Thyroid gland (tissue), 4 donors: ENCODE data around the gene CD200. TPM values are rescaled to one million over a fixed set of nuclear protein-coding genes. Genes with fewer than 3 reads are reported as not detected.

ENCODE experiments used
- DNase-seq, 2 donors: peaks; one replicate each; pipeline ENCODE4 v3.0.0-alpha.2; 2019
- H3K27ac ChIP-seq, 3 donors: fragments of 200-600 bp; sonication (generic); 1 replicate in 2 of 3; 2 replicates in 1 of 3; pipeline ENCODE4 v1.5.1; 2016 to 2019; ENCODE audit warnings: mild to moderate bottlenecking in 1 of 3, moderate library complexity in 1 of 3
- H3K27me3 ChIP-seq: fragments of 200-600 bp; sonication (generic); one replicate; pipeline ENCODE4 v1.5.1; 2019
- H3K36me3 ChIP-seq, 2 donors: fragments of 200-600 bp; sonication (generic); one replicate each; pipeline ENCODE4 v1.5.1; 2016 to 2019
- H3K4me1 ChIP-seq, 2 donors: fragments of 200-600 bp; sonication (generic); one replicate each; pipeline ENCODE4 v1.5.1; 2017 to 2019
- H3K4me3 ChIP-seq, 3 donors: fragments of 200-600 bp; sonication (generic); replicated peaks in 1 of 3; 1 replicate in 2 of 3; 2 replicates in 1 of 3; pipeline ENCODE4 v1.5.1; 2016; ENCODE audit warnings: mild to moderate bottlenecking in 1 of 3
- H3K9me3 ChIP-seq: fragments of 200-600 bp; sonication (generic); one replicate; pipeline ENCODE4 v1.5.1; 2017
- POLR2A ChIP-seq, 2 donors: fragments of 450-650 bp; IDR thresholded peaks; one replicate each; pipeline ENCODE4 v1.6.1; 2017; ENCODE audit warnings: antibody characterized with exemption in 2 of 2, mild to moderate bottlenecking in 2 of 2, moderate library complexity in 1 of 2
- WGBS, 2 donors: methylation state at CpG; one replicate each; pipeline ENCODE4 v1.1.5; 2017; 5-methylcytosine and 5-hydroxymethylcytosine counted together
- intact Hi-C: fragments of 100-400 bp; cut with DNase I; formaldehyde crosslinking; loops from one replicate; pipeline ENCODE4 v1.15.1; 2023
- total RNA-seq, 4 donors: library from RNA; depleted of rRNA; stranded (reverse); fragments of >200 nt; gene quantifications; one replicate each; pipeline ENCODE4 v1.2.3, GENCODE V29; 2016
- TF ChIP-seq, protein P1 (sequence below), 6 experiments: fragments of 200-600 bp in 3 of 6; fragments of 450-650 bp in 3 of 6; sonication (generic) in 3 of 6; IDR thresholded peaks; one replicate each; pipeline ENCODE4 v1.5.1; 2016 to 2019; ENCODE audit warnings: antibody characterized with exemption in 6 of 6, mild to moderate bottlenecking in 2 of 6, inconsistent platforms in 1 of 6, moderate library complexity in 1 of 6

The CD200 gene
- total RNA-seq, 4 donors from 2014 or later: 13.2 to 18.7 (median 15.8) TPM

DNA sequence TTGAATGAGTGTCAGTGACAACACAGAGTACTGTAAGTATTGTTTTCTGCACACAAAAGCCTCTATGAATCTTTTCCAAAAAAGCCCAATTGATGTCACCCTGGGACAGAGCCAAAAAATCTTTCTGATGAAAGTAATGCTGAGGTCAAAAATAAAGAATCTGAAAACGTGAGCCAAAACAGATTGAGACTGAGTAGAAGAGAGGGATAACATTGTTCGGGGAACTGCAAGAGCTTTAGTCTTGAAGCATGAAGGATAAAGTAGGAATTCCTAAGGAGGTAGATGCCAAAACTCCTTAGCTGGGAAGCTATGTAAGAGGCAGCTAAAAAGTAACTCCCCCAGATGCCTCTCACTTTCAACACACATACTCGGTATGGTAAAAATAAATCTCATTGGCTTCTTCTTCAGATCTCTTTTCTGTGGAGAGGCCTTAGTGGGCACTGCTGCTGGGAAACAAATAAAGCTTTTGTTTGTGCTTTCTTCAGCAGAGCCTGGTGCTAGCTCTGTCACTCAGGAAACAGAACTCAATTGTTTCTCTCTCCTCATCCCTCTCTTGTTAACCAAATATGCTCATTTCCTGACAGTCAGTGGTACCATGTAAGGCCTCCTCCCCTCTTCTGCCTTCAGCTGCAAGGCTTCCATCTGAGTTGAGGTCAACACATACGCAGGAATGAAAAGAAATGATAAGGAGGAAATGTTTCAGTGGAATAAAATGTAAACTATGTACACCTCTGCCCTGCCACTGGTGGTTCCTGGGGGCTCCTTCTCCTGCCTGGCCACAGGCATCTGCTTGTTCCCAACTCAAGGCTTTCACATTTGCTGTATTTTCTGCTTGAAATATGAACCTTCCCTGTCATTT lies 58.1 kb downstream of the CD200 start:
- 25 to 29% methylated on average over 4 of the region's 4 CpGs for WGBS, 2 donors
- intact Hi-C loops: no loop called here
- Histone ChIP-seq H3K27me3 (no peaks in the 10 kb centered on the region), H3K36me3 (no peaks in the 10 kb centered on the region), H3K27ac (peak overlapping the region in 2 of 3 donors; percentile 46 to 68), H3K4me3 (no peak overlapping the region), H3K4me1 (peaks cover 7 to 14% of the 10 kb centered on the region in 2 donors), H3K9me3 (no peaks in the 10 kb centered on the region)
- TF ChIP-seq, protein P1, sequence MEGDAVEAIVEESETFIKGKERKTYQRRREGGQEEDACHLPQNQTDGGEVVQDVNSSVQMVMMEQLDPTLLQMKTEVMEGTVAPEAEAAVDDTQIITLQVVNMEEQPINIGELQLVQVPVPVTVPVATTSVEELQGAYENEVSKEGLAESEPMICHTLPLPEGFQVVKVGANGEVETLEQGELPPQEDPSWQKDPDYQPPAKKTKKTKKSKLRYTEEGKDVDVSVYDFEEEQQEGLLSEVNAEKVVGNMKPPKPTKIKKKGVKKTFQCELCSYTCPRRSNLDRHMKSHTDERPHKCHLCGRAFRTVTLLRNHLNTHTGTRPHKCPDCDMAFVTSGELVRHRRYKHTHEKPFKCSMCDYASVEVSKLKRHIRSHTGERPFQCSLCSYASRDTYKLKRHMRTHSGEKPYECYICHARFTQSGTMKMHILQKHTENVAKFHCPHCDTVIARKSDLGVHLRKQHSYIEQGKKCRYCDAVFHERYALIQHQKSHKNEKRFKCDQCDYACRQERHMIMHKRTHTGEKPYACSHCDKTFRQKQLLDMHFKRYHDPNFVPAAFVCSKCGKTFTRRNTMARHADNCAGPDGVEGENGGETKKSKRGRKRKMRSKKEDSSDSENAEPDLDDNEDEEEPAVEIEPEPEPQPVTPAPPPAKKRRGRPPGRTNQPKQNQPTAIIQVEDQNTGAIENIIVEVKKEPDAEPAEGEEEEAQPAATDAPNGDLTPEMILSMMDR (IDR thresholded peaks at IDR 0.05): no peak
- no peak for DNase-seq

DNA sequence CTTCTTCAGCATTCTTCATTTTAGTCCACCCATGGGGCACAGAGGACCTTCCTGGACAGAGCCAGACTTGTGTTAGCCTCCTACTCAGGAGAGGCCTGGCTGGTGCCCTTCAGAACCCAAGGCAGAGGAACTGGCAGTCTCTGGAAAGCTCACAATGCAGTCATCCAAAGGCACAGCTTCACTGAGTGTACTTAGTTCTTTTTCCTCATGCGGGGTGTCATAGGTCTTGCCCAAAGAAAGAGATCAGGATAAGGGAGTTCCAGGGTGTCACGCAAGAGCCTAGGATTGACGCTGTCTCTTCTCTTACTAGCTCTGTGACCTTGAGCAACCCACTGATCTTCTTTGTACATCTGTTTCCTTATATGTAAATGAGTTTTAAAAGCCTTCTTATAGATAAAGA lies 58.7 kb downstream of the CD200 start:
- no peaks in the 10 kb centered on the region for H3K36me3 ChIP-seq
- no peak for TF ChIP-seq POLR2A (IDR thresholded peaks at IDR 0.05)
- TF ChIP-seq, protein P1 (IDR thresholded peaks at IDR 0.05): no peak
- intact Hi-C loops: no loop called here
- H3K27me3 ChIP-seq: no peaks in the 10 kb centered on the region
- no peak for DNase-seq
- H3K4me3 ChIP-seq: no peak overlapping the region
- H3K4me1 ChIP-seq: peaks cover 7 to 14% of the 10 kb centered on the region in 2 donors
- no peaks in the 10 kb centered on the region for H3K9me3 ChIP-seq
- peak overlapping the region in 2 of 3 donors; percentile 46 to 68 for H3K27ac ChIP-seq
- 91 to 93% methylated on average over 3 of the region's 3 CpGs for WGBS, 2 donors

DNA sequence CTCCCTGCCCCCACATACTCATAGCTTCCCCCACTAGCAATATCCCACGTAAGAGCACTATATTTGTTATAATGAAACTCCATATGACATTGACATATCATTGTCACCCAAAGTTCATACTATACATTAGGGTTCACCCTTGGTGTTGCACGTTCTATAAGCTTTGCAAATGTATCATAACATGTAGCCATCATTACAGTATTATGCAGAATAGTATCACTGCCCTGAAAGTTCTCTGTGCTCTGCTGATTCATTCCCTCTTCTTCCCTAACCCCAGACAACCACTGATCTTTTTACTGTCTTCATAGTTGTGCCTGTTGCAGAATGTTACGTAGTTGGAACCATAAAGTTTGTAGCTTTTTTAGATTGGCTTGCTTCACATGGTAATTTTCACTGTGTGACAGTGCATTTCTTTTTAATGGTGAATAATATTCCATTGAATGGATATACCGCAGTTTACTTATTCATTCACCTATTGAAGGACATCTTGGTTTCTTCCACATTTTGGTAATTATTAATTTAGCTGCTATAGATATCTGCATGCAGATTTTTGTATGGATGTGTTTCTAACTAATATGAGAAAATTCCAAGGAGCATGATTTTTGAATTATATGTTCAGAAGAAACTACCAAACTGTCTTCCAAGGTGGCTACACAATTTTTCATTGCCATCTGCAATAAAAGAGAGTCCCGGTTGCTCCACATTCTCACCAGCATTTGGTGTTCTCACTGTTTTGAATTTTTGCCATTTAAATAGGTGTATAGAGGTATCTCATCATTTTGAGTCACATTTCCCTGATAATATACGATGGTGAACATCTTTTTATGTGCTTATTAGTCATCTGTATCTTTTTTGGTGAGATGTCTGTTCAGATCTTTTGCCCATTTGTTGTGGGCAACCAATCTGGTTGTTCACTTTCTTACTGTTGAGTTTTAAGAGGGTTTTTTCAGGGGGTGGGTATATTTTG lies 59.7 kb downstream of the CD200 start:
- H3K4me1 ChIP-seq: peaks cover 10 to 15% of the 10 kb centered on the region in 2 donors

DNA sequence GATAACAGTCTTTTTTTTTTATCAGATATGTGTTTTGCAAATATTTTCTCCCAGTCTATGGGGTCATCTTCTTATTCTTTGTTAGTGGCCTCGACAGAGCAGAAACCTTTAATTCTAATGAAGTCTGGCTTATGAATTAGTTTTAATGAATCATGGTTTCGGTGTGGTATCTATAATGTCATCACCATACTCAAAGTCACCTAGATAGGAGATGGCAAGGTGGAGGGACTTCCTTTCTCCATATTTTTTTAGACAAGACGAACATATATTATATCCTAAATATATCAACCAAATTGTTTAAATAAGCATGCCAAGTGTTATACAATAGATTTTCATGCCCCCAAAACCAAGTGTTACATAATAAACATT lies 60.4 kb downstream of the CD200 start:
- TF ChIP-seq, protein P1 (IDR thresholded peaks at IDR 0.05): no peak
- TF ChIP-seq POLR2A (IDR thresholded peaks at IDR 0.05): no peak
- H3K36me3 ChIP-seq: no peaks in the 10 kb centered on the region
- H3K27ac ChIP-seq: no peak overlapping the region
- H3K4me3 ChIP-seq: no peak overlapping the region
- WGBS, 2 donors: 63 to 65% methylated on average over 3 of the region's 3 CpGs
- intact Hi-C loops: no loop called here
- DNase-seq: no peak
- no peaks in the 10 kb centered on the region for H3K27me3 ChIP-seq
- no peaks in the 10 kb centered on the region for H3K9me3 ChIP-seq
- H3K4me1 ChIP-seq: peaks cover 11 to 19% of the 10 kb centered on the region in 2 donors

More for the DNA sequence above, 59.7 kb downstream of the CD200 start:
- Histone ChIP-seq H3K27ac (no peak overlapping the region), H3K27me3 (no peaks in the 10 kb centered on the region), H3K36me3 (no peaks in the 10 kb centered on the region), H3K4me3 (no peak overlapping the region), H3K9me3 (no peaks in the 10 kb centered on the region)
- 80% methylated on average over 6 of the region's 6 CpGs for WGBS, 2 donors
- intact Hi-C loops: no loop called here
- TF ChIP-seq, protein P1 (IDR thresholded peaks at IDR 0.05): no peak
- TF ChIP-seq POLR2A (IDR thresholded peaks at IDR 0.05): no peak
- DNase-seq: no peak
